ENCODE data around the gene DPYD.

DNA sequence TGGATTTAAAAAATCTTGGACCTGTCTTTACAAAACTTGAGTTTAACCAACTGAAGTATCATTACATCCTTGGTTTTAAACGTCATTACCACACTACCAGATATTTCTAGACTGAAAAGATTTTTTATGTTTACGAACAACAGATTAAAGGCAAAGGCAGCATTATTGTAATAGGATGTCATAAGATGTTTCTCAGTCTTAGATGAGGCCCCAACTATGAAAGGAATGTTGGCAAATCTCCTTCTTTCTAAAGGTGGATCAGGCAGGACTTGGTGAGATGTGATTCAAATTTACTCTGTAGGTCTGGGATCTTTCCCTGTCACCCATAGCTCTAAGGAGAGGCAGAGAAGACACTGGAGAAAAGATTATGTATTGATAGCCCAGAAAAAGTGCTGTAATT lies 781.3 kb downstream of the DPYD start:
- no peak for TF ChIP-seq POLR2A (IDR thresholded peaks at IDR 0.05)
- TF ChIP-seq, protein P1, sequence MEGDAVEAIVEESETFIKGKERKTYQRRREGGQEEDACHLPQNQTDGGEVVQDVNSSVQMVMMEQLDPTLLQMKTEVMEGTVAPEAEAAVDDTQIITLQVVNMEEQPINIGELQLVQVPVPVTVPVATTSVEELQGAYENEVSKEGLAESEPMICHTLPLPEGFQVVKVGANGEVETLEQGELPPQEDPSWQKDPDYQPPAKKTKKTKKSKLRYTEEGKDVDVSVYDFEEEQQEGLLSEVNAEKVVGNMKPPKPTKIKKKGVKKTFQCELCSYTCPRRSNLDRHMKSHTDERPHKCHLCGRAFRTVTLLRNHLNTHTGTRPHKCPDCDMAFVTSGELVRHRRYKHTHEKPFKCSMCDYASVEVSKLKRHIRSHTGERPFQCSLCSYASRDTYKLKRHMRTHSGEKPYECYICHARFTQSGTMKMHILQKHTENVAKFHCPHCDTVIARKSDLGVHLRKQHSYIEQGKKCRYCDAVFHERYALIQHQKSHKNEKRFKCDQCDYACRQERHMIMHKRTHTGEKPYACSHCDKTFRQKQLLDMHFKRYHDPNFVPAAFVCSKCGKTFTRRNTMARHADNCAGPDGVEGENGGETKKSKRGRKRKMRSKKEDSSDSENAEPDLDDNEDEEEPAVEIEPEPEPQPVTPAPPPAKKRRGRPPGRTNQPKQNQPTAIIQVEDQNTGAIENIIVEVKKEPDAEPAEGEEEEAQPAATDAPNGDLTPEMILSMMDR (IDR thresholded peaks at IDR 0.05): no peak
